Lower lobe of right lung (tissue), 2 donors: ENCODE data around the gene MYO5B. TPM values are rescaled to one million over a fixed set of nuclear protein-coding genes. Genes with fewer than 3 reads are reported as not detected.

ENCODE experiments used
- ATAC-seq, 2 donors: fragments of 200-7000 bp; cut with Tn5 transposase; one replicate each; pipeline ENCODE4 v1.9.1; 2020 to 2022; ENCODE audit warnings: mild to moderate bottlenecking in 2 of 2, moderate library complexity in 2 of 2
- DNase-seq: peaks from one replicate; pipeline ENCODE4 v3.0.0-alpha.2; 2020
- H3K27ac ChIP-seq: fragments of 200-600 bp; one replicate; pipeline ENCODE4 v1.8.0; 2022
- H3K27me3 ChIP-seq: fragments of 200-600 bp; one replicate; pipeline ENCODE4 v1.8.0; 2022; ENCODE audit warnings: low read depth
- H3K36me3 ChIP-seq: fragments of 200-600 bp; one replicate; pipeline ENCODE4 v1.8.0; 2022; ENCODE audit warnings: mild to moderate bottlenecking
- H3K4me1 ChIP-seq: fragments of 200-600 bp; one replicate; pipeline ENCODE4 v1.8.0; 2022
- H3K4me3 ChIP-seq: fragments of 200-600 bp; one replicate; pipeline ENCODE4 v1.8.0; 2022; ENCODE audit warnings: mild to moderate bottlenecking
- H3K9me3 ChIP-seq: fragments of 200-600 bp; one replicate; pipeline ENCODE4 v1.8.0; 2022
- intact Hi-C: fragments of 100-400 bp; cut with DNase I; formaldehyde crosslinking; loops from one replicate; pipeline ENCODE4 v1.11.0; 2022
- total RNA-seq: library from RNA; stranded (reverse); fragmentation: NEBNext Ultra II Directional; extraction: Animal tissue kit (Norgen Biotek cat#: 25700); gene quantifications from one replicate; pipeline ENCODE4 v1.2.1, GENCODE V29; 2021
- TF ChIP-seq, protein P1 (sequence below): fragments of 200-600 bp; IDR thresholded peaks from one replicate; pipeline ENCODE4 v1.8.0; 2022; ENCODE audit warnings: antibody characterized with exemption, mild to moderate bottlenecking
- donor health status: DM: no; HTN: yes; CAD: no; lungs with severe emphysema.

MYO5B gene
- total RNA-seq, 1 donor from 2014 or later, result 23.3 TPM

GRCh38 chr18:49934457-49934856 lies 260.5 kb downstream of the MYO5B start:
- Histone ChIP-seq H3K27ac (no peak overlapping the region), H3K27me3 (no peaks in the 10 kb centered on the region), H3K9me3 (no peaks in the 10 kb centered on the region), H3K36me3 (no peaks in the 10 kb centered on the region), H3K4me1 (no peaks in the 10 kb centered on the region), H3K4me3 (no peak overlapping the region)
- intact Hi-C loops, result no loop called here
- no peak for ATAC-seq
- no peak for DNase-seq
- TF ChIP-seq, protein P1, sequence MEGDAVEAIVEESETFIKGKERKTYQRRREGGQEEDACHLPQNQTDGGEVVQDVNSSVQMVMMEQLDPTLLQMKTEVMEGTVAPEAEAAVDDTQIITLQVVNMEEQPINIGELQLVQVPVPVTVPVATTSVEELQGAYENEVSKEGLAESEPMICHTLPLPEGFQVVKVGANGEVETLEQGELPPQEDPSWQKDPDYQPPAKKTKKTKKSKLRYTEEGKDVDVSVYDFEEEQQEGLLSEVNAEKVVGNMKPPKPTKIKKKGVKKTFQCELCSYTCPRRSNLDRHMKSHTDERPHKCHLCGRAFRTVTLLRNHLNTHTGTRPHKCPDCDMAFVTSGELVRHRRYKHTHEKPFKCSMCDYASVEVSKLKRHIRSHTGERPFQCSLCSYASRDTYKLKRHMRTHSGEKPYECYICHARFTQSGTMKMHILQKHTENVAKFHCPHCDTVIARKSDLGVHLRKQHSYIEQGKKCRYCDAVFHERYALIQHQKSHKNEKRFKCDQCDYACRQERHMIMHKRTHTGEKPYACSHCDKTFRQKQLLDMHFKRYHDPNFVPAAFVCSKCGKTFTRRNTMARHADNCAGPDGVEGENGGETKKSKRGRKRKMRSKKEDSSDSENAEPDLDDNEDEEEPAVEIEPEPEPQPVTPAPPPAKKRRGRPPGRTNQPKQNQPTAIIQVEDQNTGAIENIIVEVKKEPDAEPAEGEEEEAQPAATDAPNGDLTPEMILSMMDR, result no peak

DNA sequence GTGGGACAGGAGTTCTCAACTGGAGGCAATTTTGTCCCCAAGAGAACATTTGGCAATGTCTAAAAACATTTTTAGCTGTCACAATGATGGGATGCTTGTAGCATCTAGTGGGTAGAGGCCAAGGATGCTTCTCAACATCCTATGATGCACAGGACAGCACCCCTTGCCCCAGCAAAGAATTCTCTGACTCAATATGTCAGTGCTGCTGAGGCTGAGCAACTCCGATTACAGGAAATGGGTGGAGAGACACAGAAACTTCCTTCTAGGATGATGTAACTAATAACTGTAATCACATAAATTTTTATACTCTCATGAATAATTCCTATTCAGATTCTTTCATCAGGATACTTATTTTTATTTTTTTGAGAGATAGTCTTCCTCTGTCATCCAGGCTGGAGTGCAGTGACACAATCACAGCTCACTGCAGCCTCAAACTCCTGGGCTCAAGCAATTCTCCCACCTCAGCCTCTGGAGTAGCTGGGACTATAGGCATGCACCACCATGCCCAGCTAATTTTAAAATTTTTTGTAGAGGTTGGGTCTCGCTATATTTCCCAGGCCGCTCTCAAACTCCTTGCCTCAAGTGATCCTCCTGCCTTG lies 261.3 kb downstream of the MYO5B start:
- H3K9me3 ChIP-seq, result no peaks in the 10 kb centered on the region
- DNase-seq (no peak), ATAC-seq (no peak)
- no peaks in the 10 kb centered on the region for H3K4me1 ChIP-seq
- TF ChIP-seq, protein P1, result no peak
- H3K36me3 ChIP-seq, result no peaks in the 10 kb centered on the region
- no peaks in the 10 kb centered on the region for H3K27me3 ChIP-seq
- no peak overlapping the region for H3K27ac ChIP-seq
- H3K4me3 ChIP-seq, result no peak overlapping the region
- intact Hi-C loops, result no loop called here

GRCh38 chr18:49931760-49932159 lies 263.2 kb downstream of the MYO5B start:
- H3K9me3 ChIP-seq, result no peaks in the 10 kb centered on the region
- DNase-seq, result no peak
- H3K4me3 ChIP-seq, result no peak overlapping the region
- ATAC-seq, result no peak
- TF ChIP-seq, protein P1, result no peak
- H3K4me1 ChIP-seq, result no peaks in the 10 kb centered on the region
- intact Hi-C loops, result no loop called here
- no peak overlapping the region for H3K27ac ChIP-seq
- H3K36me3 ChIP-seq, result no peaks in the 10 kb centered on the region
- no peaks in the 10 kb centered on the region for H3K27me3 ChIP-seq

DNA sequence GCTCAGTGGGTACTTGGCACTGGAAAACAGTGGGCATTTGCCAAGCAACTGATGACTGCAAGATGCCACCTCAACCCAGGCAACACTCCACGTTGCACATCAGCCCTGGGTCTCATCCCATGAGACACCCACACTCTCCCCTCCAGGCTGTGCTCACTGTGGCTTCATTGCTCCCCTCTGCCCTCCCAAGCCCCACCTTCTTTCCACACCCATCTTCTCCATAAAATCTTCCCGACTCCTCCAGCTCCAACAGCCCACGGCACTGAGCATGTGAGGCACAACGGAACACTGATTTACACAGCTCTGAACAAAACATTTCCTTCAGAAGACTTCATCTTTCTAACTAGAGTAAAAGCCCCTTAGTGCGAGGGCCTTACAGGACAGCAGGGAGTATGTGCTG lies 263.8 kb downstream of the MYO5B start:
- no peaks in the 10 kb centered on the region for H3K36me3 ChIP-seq
- no peak for DNase-seq
- H3K27me3 ChIP-seq, result no peaks in the 10 kb centered on the region
- intact Hi-C loops, result no loop called here
- no peak for ATAC-seq
- no peaks in the 10 kb centered on the region for H3K9me3 ChIP-seq
- TF ChIP-seq, protein P1, result no peak
- H3K4me3 ChIP-seq, result no peak overlapping the region
- no peak overlapping the region for H3K27ac ChIP-seq
- no peaks in the 10 kb centered on the region for H3K4me1 ChIP-seq

- Histone ChIP-seq H3K4me1 (no peaks in the 10 kb centered on the region), H3K9me3 (no peaks in the 10 kb centered on the region), H3K27me3 (no peaks in the 10 kb centered on the region), H3K4me3 (no peak overlapping the region), H3K36me3 (no peaks in the 10 kb centered on the region), H3K27ac (no peak overlapping the region)
- no peak for DNase-seq
- ATAC-seq, result no peak
- intact Hi-C loops, result no loop called here
- TF ChIP-seq, protein P1, result no peak
Measured at GRCh38 chr18:49926106-49926745, 268.7 kb downstream of the MYO5B start.
